OCI-LY1 (cell line): ENCODE measurements around the gene MACROD1.

ENCODE experiments used
- H2AFZ ChIP-seq: fragments of 200-600 bp; sonication (generic), shearing (Covaris generic); 2 replicates; pipeline ENCODE4 v1.6.0; 2014; ENCODE audit warnings: antibody characterized with exemption, mild to moderate bottlenecking, low read length
- H3F3A ChIP-seq: fragments of 200-600 bp; sonication (generic), shearing (Covaris generic); 2 replicates; pipeline ENCODE4 v1.6.0; 2014; ENCODE audit warnings: mild to moderate bottlenecking, antibody characterized with exemption, low read length, moderate library complexity; ENCODE audit not compliant: insufficient read depth
- H3K27ac ChIP-seq: fragments of 200-600 bp; sonication (generic); 2 replicates; pipeline ENCODE4 v1.5.1; 2014; ENCODE audit warnings: low read length, mixed run types, mild to moderate bottlenecking, low read depth; ENCODE audit not compliant: poor library complexity, severe bottlenecking
- H3K27me3 ChIP-seq: fragments of 200-600 bp; sonication (generic); 2 replicates; pipeline ENCODE4 v1.6.0; 2014; ENCODE audit warnings: antibody characterized with exemption, mild to moderate bottlenecking, low read length, moderate library complexity; ENCODE audit not compliant: insufficient read depth
- H3K36me3 ChIP-seq: fragments of 200-600 bp; sonication (generic); 2 replicates; pipeline ENCODE4 v1.6.1; 2014; ENCODE audit warnings: mild to moderate bottlenecking, antibody characterized with exemption, low read length, moderate library complexity, mixed read lengths; ENCODE audit not compliant: insufficient read depth
- H3K4me1 ChIP-seq: fragments of 200-600 bp; sonication (generic); 2 replicates; pipeline ENCODE4 v1.5.1; 2014; ENCODE audit warnings: mild to moderate bottlenecking, low read length, moderate library complexity; ENCODE audit not compliant: insufficient read depth, severe bottlenecking
- H3K4me2 ChIP-seq: fragments of 200-600 bp; sonication (generic), shearing (Covaris generic); 2 replicates; pipeline ENCODE4 v1.6.1; 2014; ENCODE audit warnings: low read length
- H3K4me3 ChIP-seq: fragments of 200-600 bp; sonication (generic); 2 replicates; pipeline ENCODE4 v1.5.1; 2014; ENCODE audit warnings: low read length, low read depth, mild to moderate bottlenecking, mixed read lengths; ENCODE audit not compliant: poor library complexity, severe bottlenecking
- H3K79me2 ChIP-seq: fragments of 200-600 bp; shearing (Covaris generic); 2 replicates; pipeline ENCODE4 v1.6.1; 2016; ENCODE audit warnings: mixed run types, low read length, mixed read lengths; ENCODE audit not compliant: insufficient read depth
- H3K9ac ChIP-seq: fragments of 200-600 bp; sonication (generic), shearing (Covaris generic); 2 replicates; pipeline ENCODE4 v1.6.1; 2014; ENCODE audit warnings: mild to moderate bottlenecking, low read length, mixed read lengths
- H3K9me2 ChIP-seq: fragments of 200-600 bp; sonication (generic), shearing (Covaris generic); 2 replicates; pipeline ENCODE4 v1.6.1; 2014; ENCODE audit warnings: low read depth, mild to moderate bottlenecking, low read length, mixed read lengths
- H3K9me3 ChIP-seq: fragments of 200-600 bp; shearing (Covaris generic); 2 replicates; pipeline ENCODE4 v1.6.1; 2014; ENCODE audit warnings: low read length, mixed read lengths
- H4K20me1 ChIP-seq: fragments of 200-600 bp; sonication (generic), shearing (Covaris generic); 2 replicates; pipeline ENCODE4 v1.6.0; 2016; ENCODE audit warnings: mild to moderate bottlenecking, low read length; ENCODE audit not compliant: insufficient read depth
- EZH2 ChIP-seq: fragments of 200-600 bp; sonication (generic), shearing (Covaris generic); IDR thresholded peaks from 2 replicates; pipeline ENCODE4 v1.8.0; 2017; ENCODE audit warnings: borderline replicate concordance, mixed run types, mild to moderate bottlenecking, antibody characterized with exemption, low read length, moderate library complexity, mixed read lengths
- TF ChIP-seq, protein P1 (sequence below): fragments of 200-600 bp; sonication (generic), shearing (Covaris generic); IDR thresholded peaks from 2 replicates; pipeline ENCODE4 v1.5.1; 2017; ENCODE audit warnings: mild to moderate bottlenecking, antibody characterized with exemption, low read length, moderate library complexity, mixed read lengths

The MACROD1 gene

GRCh38 chr11:64018310-64018709 is 147.6 kb downstream of the MACROD1 start:
- no peaks in the 10 kb centered on the region for H3K36me3 ChIP-seq
- H3K4me2 ChIP-seq, result no peak overlapping the region
- no peak overlapping the region for H3K4me3 ChIP-seq
- H3K27me3 ChIP-seq, result no peaks in the 10 kb centered on the region; the same call in 1 of the 2 replicates
- no peaks in the 10 kb centered on the region for H3F3A ChIP-seq
- no peaks in the 10 kb centered on the region for H3K79me2 ChIP-seq
- H3K9me3 ChIP-seq, result no peaks in the 10 kb centered on the region
- H3K27ac ChIP-seq, result no peak overlapping the region
- H2AFZ ChIP-seq, result no peak overlapping the region
- H3K9me2 ChIP-seq, result no peaks in the 10 kb centered on the region
- H3K9ac ChIP-seq, result no peak overlapping the region
- H3K4me1 ChIP-seq, result no peaks in the 10 kb centered on the region
- H4K20me1 ChIP-seq, result no peaks in the 10 kb centered on the region
- TF ChIP-seq, protein P1, sequence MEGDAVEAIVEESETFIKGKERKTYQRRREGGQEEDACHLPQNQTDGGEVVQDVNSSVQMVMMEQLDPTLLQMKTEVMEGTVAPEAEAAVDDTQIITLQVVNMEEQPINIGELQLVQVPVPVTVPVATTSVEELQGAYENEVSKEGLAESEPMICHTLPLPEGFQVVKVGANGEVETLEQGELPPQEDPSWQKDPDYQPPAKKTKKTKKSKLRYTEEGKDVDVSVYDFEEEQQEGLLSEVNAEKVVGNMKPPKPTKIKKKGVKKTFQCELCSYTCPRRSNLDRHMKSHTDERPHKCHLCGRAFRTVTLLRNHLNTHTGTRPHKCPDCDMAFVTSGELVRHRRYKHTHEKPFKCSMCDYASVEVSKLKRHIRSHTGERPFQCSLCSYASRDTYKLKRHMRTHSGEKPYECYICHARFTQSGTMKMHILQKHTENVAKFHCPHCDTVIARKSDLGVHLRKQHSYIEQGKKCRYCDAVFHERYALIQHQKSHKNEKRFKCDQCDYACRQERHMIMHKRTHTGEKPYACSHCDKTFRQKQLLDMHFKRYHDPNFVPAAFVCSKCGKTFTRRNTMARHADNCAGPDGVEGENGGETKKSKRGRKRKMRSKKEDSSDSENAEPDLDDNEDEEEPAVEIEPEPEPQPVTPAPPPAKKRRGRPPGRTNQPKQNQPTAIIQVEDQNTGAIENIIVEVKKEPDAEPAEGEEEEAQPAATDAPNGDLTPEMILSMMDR, result no peak
- no peak for TF ChIP-seq EZH2

GRCh38 chr11:64017945-64018224 is 148.0 kb downstream of the MACROD1 start:
- H3K4me3 ChIP-seq, result no peak overlapping the region
- no peak overlapping the region for H2AFZ ChIP-seq
- no peaks in the 10 kb centered on the region for H3K27me3 ChIP-seq
- no peaks in the 10 kb centered on the region for H3K4me1 ChIP-seq
- no peaks in the 10 kb centered on the region for H3K79me2 ChIP-seq
- no peaks in the 10 kb centered on the region for H3K9me3 ChIP-seq
- H4K20me1 ChIP-seq, result no peaks in the 10 kb centered on the region
- no peaks in the 10 kb centered on the region for H3F3A ChIP-seq
- no peak for TF ChIP-seq EZH2
- TF ChIP-seq, protein P1, result no peak
- H3K9me2 ChIP-seq, result no peaks in the 10 kb centered on the region
- no peak overlapping the region for H3K27ac ChIP-seq
- no peak overlapping the region for H3K4me2 ChIP-seq
- no peak overlapping the region for H3K9ac ChIP-seq
- H3K36me3 ChIP-seq, result no peaks in the 10 kb centered on the region

DNA sequence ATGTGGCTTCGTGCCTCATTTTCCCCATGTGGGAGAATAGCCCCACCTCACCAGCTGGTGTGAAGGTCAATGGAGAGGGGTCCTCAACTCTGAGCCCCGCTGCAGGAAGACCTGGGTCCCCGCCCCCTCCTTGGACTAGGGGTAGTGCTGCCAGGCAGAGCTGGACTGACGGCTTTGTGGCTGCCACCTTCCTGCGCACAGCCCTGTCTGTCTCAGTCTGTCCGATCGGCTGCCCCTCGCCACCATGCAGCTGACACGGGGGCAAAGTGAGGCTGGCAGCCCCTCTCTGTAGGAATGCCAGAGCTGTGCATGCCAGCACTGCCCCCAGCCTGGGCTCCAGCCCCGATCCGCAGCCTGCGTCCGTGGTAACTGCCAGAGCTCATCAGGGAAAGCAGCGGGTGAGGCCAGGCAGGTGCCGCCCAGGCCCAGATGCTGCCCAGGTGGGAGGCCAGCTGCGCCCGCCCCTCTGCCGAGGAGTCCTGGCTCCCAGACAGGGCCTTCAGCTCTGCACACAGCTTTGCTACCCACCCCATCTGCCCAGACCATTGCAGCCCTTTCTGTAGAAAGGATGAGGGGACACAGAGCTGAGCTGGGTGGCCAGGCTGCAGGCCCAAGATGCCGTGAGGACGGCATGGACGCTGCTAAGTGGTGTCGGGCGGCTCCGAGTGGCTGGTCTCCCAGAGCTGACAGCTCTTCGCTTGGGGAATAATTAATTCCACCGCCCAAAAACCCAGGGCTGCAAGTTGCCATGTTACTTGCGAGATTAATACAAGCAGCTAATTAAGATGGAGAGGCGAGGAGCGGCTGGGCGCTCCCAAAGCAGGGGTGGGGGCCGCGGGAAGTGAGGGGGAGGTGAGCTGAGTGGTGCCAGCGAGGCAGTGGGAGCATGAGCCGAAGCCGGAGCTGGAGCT is 149.7 kb downstream of the MACROD1 start:
- no peaks in the 10 kb centered on the region for H3K79me2 ChIP-seq
- no peaks in the 10 kb centered on the region for H3K4me1 ChIP-seq
- no peaks in the 10 kb centered on the region for H3F3A ChIP-seq
- no peak overlapping the region for H3K9ac ChIP-seq
- no peak overlapping the region for H3K4me2 ChIP-seq
- peaks cover 4% of the 10 kb centered on the region; the same call in 1 of the 2 replicates for H3K27me3 ChIP-seq
- H3K36me3 ChIP-seq, result no peaks in the 10 kb centered on the region
- H3K9me2 ChIP-seq, result no peaks in the 10 kb centered on the region
- H2AFZ ChIP-seq, result no peak overlapping the region
- no peaks in the 10 kb centered on the region for H4K20me1 ChIP-seq
- H3K4me3 ChIP-seq, result no peak overlapping the region
- no peak overlapping the region for H3K27ac ChIP-seq
- TF ChIP-seq, protein P1, result no peak
- TF ChIP-seq EZH2, result no peak
- no peaks in the 10 kb centered on the region for H3K9me3 ChIP-seq
